ENCODE data around the gene NR3C2.
A peak's percentile ranks its signal among the peaks of the same experiment; 100 is the strongest.
"Not testable (repeated sequence)": the region's sequence is repeated elsewhere in the genome, so short reads cannot be mapped to it uniquely, and the experiment has no call there.

The NR3C2 gene

GRCh38 chr4:148327683-148328082 is 114.5 kb downstream of the NR3C2 start:
- Histone ChIP-seq H3K4me1 (ENCODE audit: control insufficient read depth in 1 of 2, insufficient read depth in 2 of 2, low read length in 2 of 2) (no peaks in the 10 kb centered on the region), H3K14ac (ENCODE audit: low read length) (no peak overlapping the region), H3K9me3 (ENCODE audit: insufficient read depth, low read depth, low read length) (no peaks in the 10 kb centered on the region), H3K9ac (ENCODE audit: low read length) (no peak overlapping the region), H3K23ac (ENCODE audit: low read length) (no peak overlapping the region), H3K27me3 (ENCODE audit: insufficient read depth, low read length) (no peaks in the 10 kb centered on the region), H4K12ac (ENCODE audit: low read depth, low read length) (no peak overlapping the region), H3K4me3 (ENCODE audit: low read depth, low read length) (no peak overlapping the region), H3K36me3 (ENCODE audit: control insufficient read depth in 1 of 2, insufficient read depth in 2 of 2, low read length in 2 of 2) (no peaks in the 10 kb centered on the region), H2BK120ac (ENCODE audit: insufficient read depth, low read length, poor library complexity) (no peak overlapping the region), H3K27ac (ENCODE audit: low read depth, low read length) (no peak overlapping the region), H3K4ac (ENCODE audit: low read depth, low read length) (no peak overlapping the region), H3K79me2 (ENCODE audit: control insufficient read depth, insufficient read depth, low read length, poor library complexity) (no peaks in the 10 kb centered on the region), H3K79me1 (ENCODE audit: low read length) (peaks cover 1% of the 10 kb centered on the region), H2BK12ac (ENCODE audit: low read length) (no peak overlapping the region), H3K4me2 (ENCODE audit: low read length) (no peak overlapping the region), H2BK5ac (ENCODE audit: low read depth, low read length, poor library complexity) (no peak overlapping the region), H3K18ac (ENCODE audit: low read length) (no peak overlapping the region), H2AFZ (ENCODE audit: insufficient read depth, low read length, poor library complexity) (no peak overlapping the region), H4K8ac (ENCODE audit: low read depth, low read length) (no peak overlapping the region), H4K91ac (ENCODE audit: low read depth, low read length) (no peak overlapping the region), H2AK5ac (ENCODE audit: low read length) (no peak overlapping the region)
- WGBS (ENCODE audit: extremely low coverage, insufficient coverage, insufficient read length): no CpG with 5 or more reads among the region's 1 CpG
- DNase-seq: no peak

DNA sequence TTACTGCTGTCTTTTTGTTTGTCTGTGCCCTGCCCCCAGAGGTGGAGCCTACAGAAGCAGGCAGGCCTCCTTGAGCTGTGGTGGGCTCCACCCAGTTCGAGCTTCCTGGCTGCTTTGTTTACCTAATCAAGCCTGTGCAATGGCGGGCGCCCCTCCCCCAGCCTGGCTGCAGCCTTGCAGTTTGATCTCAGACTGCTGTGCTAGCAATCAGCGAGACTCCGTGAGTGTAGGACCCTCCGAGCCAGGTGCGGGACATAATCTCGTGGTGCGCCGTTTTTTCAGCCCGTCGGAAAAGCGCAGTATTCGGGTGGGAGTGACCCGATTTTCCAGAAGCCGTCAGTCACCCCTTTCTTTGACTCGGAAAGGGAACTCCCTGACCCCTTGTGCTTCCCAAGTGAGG is 118.9 kb downstream of the NR3C2 start:
- H4K12ac ChIP-seq (ENCODE audit: low read depth, low read length); H2BK12ac ChIP-seq (ENCODE audit: low read length); H3K36me3 ChIP-seq (ENCODE audit: control insufficient read depth in 1 of 2, insufficient read depth in 2 of 2, low read length in 2 of 2); H3K23ac ChIP-seq (ENCODE audit: low read length); H3K79me1 ChIP-seq (ENCODE audit: low read length); H3K79me2 ChIP-seq (ENCODE audit: control insufficient read depth, insufficient read depth, low read length, poor library complexity); H3K9ac ChIP-seq (ENCODE audit: low read length); H4K91ac ChIP-seq (ENCODE audit: low read depth, low read length); H2BK120ac ChIP-seq (ENCODE audit: insufficient read depth, low read length, poor library complexity); H3K4ac ChIP-seq (ENCODE audit: low read depth, low read length); H3K4me1 ChIP-seq (ENCODE audit: control insufficient read depth in 1 of 2, insufficient read depth in 2 of 2, low read length in 2 of 2); H3K27ac ChIP-seq (ENCODE audit: low read depth, low read length); H2BK5ac ChIP-seq (ENCODE audit: low read depth, low read length, poor library complexity); H3K4me2 ChIP-seq (ENCODE audit: low read length); H3K14ac ChIP-seq (ENCODE audit: low read length); DNase-seq; H3K18ac ChIP-seq (ENCODE audit: low read length); H2AK5ac ChIP-seq (ENCODE audit: low read length); H3K27me3 ChIP-seq (ENCODE audit: insufficient read depth, low read length); H3K4me3 ChIP-seq (ENCODE audit: low read depth, low read length); H3K9me3 ChIP-seq (ENCODE audit: insufficient read depth, low read depth, low read length): not testable (repeated sequence)
- Histone ChIP-seq H2AFZ (ENCODE audit: insufficient read depth, low read length, poor library complexity) (peak overlapping the region; percentile 90), H4K8ac (ENCODE audit: low read depth, low read length) (peak overlapping the region; percentile 84)
- no CpG with 5 or more reads among the region's 17 CpGs for WGBS (ENCODE audit: extremely low coverage, insufficient coverage, insufficient read length)

DNA sequence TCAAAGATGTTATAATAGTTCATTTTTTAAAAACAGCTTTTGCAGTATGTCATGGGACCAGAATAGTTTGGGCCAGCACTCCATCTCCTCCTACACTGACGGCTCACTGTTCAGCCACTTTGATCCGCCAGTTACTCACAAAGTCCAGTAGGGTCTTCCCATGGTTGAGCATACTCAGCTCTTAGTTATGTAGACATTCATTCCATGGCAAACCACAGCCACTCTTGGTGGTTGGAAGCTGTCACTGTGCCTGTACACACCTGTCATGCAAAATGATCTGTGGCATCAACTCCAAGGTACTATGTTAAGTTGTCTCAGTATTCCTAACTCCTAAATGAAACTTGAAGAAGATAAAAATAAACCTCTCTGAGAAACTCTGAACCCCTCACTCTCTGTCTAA is 127.2 kb downstream of the NR3C2 start:
- Histone ChIP-seq H3K18ac (ENCODE audit: low read length) (no peak overlapping the region), H4K91ac (ENCODE audit: low read depth, low read length) (no peak overlapping the region), H4K8ac (ENCODE audit: low read depth, low read length) (no peak overlapping the region), H3K9ac (ENCODE audit: low read length) (no peak overlapping the region), H3K27ac (ENCODE audit: low read depth, low read length) (no peak overlapping the region), H3K4ac (ENCODE audit: low read depth, low read length) (no peak overlapping the region), H2AFZ (ENCODE audit: insufficient read depth, low read length, poor library complexity) (no peak overlapping the region), H3K27me3 (ENCODE audit: insufficient read depth, low read length) (no peaks in the 10 kb centered on the region), H3K4me1 (ENCODE audit: control insufficient read depth in 1 of 2, insufficient read depth in 2 of 2, low read length in 2 of 2) (peaks cover 0 to 8% of the 10 kb centered on the region in 2 experiments), H3K36me3 (ENCODE audit: control insufficient read depth in 1 of 2, insufficient read depth in 2 of 2, low read length in 2 of 2) (no peaks in the 10 kb centered on the region), H2BK12ac (ENCODE audit: low read length) (no peak overlapping the region), H3K9me3 (ENCODE audit: insufficient read depth, low read depth, low read length) (no peaks in the 10 kb centered on the region), H3K79me2 (ENCODE audit: control insufficient read depth, insufficient read depth, low read length, poor library complexity) (no peaks in the 10 kb centered on the region), H3K23ac (ENCODE audit: low read length) (no peak overlapping the region), H3K4me3 (ENCODE audit: low read depth, low read length) (no peak overlapping the region), H2BK120ac (ENCODE audit: insufficient read depth, low read length, poor library complexity) (no peak overlapping the region), H3K79me1 (ENCODE audit: low read length) (no peaks in the 10 kb centered on the region), H2AK5ac (ENCODE audit: low read length) (no peak overlapping the region), H3K14ac (ENCODE audit: low read length) (no peak overlapping the region), H3K4me2 (ENCODE audit: low read length) (no peak overlapping the region), H2BK5ac (ENCODE audit: low read depth, low read length, poor library complexity) (no peak overlapping the region), H4K12ac (ENCODE audit: low read depth, low read length) (no peak overlapping the region)
- WGBS (ENCODE audit: extremely low coverage, insufficient coverage, insufficient read length): no CpG with 5 or more reads among the region's 2 CpGs
- peak in 1 of 2 donors; percentile 2 for DNase-seq

DNA sequence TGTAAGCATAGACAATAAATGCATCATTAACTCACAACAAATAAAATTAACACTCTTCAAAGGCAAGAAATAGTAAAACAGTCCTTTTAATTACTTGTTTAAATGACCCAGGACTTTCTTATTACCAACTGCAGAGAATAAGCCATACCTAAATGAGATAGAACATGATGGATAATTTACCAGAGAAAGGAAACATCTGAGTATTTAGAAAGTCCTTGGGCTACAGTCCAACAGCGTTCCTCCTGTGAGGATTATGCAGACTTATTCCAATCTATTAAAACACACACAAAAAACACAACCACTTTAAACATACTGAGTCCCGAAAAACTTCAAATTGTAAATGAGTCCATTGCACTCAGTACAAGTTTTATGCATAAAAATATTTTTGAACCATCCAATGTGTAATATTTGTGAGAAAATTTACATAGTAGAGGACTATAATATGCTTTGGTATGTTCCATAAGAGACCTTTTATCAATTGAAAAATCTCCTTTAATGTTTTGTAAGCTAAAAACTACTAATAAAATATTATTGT is 129.2 kb downstream of the NR3C2 start:
- Histone ChIP-seq H3K4me2 (ENCODE audit: low read length) (no peak overlapping the region), H3K9ac (ENCODE audit: low read length) (no peak overlapping the region)

More for the DNA sequence above, 129.2 kb downstream of the NR3C2 start:
- Histone ChIP-seq H3K18ac (ENCODE audit: low read length) (no peak overlapping the region), H3K4ac (ENCODE audit: low read depth, low read length) (no peak overlapping the region), H3K23ac (ENCODE audit: low read length) (no peak overlapping the region), H3K4me3 (ENCODE audit: low read depth, low read length) (no peak overlapping the region), H3K79me1 (ENCODE audit: low read length) (no peaks in the 10 kb centered on the region), H2BK5ac (ENCODE audit: low read depth, low read length, poor library complexity) (no peak overlapping the region), H3K79me2 (ENCODE audit: control insufficient read depth, insufficient read depth, low read length, poor library complexity) (no peaks in the 10 kb centered on the region), H3K9me3 (ENCODE audit: insufficient read depth, low read depth, low read length) (no peaks in the 10 kb centered on the region), H3K36me3 (ENCODE audit: control insufficient read depth in 1 of 2, insufficient read depth in 2 of 2, low read length in 2 of 2) (no peaks in the 10 kb centered on the region), H4K8ac (ENCODE audit: low read depth, low read length) (no peak overlapping the region), H2BK120ac (ENCODE audit: insufficient read depth, low read length, poor library complexity) (no peak overlapping the region), H4K91ac (ENCODE audit: low read depth, low read length) (no peak overlapping the region), H2AFZ (ENCODE audit: insufficient read depth, low read length, poor library complexity) (no peak overlapping the region), H3K4me1 (ENCODE audit: control insufficient read depth in 1 of 2, insufficient read depth in 2 of 2, low read length in 2 of 2) (peaks cover 0 to 8% of the 10 kb centered on the region in 2 experiments), H3K27me3 (ENCODE audit: insufficient read depth, low read length) (no peaks in the 10 kb centered on the region), H4K12ac (ENCODE audit: low read depth, low read length) (no peak overlapping the region), H2AK5ac (ENCODE audit: low read length) (no peak overlapping the region), H3K14ac (ENCODE audit: low read length) (no peak overlapping the region), H2BK12ac (ENCODE audit: low read length) (no peak overlapping the region), H3K27ac (ENCODE audit: low read depth, low read length) (no peak overlapping the region)
- WGBS (ENCODE audit: extremely low coverage, insufficient coverage, insufficient read length): no CpG with 5 or more reads among the region's 2 CpGs
- DNase-seq: no peak
